GM21619 (cell line): Measurements from ENCODE around the gene TMEM179B.
"Not testable (repeated sequence)": the region's sequence is repeated elsewhere in the genome, so short reads cannot be mapped to it uniquely, and the experiment has no call there.

Source experiments
- ATAC-seq: cut with Tn5 transposase; IDR thresholded peaks from one replicate; pipeline ENCODE4 v1.9.1; 2021; ENCODE audit not compliant: unreplicated experiment

Gene TMEM179B

DNA sequence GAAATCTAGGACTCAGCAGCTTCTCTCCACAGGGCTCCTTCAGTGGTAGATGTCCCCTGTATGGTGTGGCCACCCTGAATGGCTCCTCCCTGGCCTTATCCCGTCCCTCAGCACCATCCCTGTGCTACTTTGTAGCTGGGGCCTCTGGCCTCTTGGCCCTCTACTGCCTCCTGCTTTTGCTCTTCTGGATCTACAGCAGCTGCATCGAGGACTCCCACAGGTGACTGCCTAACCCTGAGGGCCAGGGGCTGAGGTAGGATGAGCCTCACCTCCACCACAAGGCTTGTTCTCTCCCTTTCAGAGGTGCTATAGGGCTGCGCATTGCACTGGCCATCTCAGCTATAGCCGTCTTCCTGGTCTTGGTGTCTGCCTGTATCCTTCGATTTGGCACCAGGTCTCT, 1.8 kb downstream of the TMEM179B start:
- no peak for ATAC-seq

DNA sequence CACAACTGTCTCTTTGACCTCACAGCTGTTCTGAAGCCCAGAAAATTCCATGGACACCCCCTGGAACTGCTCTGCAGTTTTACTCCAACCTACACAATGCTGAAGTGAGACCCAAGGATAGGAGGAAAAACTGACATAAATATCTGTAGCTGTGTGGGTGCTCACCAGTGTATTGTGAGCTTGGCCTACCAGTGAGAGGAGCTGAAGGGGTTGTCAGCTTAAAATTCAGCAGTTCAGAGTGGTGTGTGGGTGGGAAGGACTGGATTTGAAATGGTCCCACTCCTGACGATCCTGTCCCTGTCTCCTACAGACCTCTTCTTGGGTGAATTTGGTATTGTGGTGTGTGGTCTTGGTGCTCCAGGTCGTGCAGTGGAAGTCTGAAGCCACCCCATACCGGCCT, 2.4 kb downstream of the TMEM179B start:
- no peak for ATAC-seq

DNA sequence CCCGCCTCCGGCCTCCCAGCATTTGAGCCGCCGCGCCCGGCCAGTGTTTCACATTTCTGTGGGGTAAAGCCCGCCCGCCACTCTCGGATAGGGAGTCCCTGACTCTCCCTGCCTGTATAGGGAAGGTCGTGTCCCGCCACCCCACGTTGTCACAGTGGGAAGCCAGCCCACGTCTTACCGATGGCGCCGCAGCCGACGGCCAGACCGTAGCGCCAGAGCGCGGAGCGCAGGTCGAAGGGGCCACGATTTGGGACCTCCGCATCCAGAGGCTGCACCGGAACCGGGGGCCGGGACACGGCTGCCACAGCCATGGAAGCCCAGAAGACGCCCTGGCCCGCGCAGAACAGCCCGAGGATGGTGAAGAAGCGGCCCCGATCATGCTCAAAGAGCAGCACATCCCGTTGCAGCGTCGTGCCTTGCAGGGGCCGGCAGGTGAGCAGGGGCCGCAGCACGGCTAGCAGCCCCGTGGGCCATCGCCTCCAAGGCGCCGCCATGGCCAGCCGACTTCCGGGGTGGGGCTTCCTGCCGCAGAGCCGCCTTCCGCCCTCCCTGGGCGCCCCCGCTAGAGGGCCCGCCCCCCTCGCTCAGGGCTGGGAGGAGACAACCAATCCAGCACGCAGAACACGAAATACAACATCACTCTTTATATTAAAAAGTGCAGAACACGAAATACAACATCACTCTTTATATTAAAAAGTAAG, 4.4 kb downstream of the TMEM179B start, which contains the start of gene TMEM223:
Gene TMEM223, minus strand, starts transcription at position 506 of the 701 bp plus-strand sequence. Its CDS starts 12 bp downstream, at position 494.
- ATAC-seq: peak; percentile 63

DNA sequence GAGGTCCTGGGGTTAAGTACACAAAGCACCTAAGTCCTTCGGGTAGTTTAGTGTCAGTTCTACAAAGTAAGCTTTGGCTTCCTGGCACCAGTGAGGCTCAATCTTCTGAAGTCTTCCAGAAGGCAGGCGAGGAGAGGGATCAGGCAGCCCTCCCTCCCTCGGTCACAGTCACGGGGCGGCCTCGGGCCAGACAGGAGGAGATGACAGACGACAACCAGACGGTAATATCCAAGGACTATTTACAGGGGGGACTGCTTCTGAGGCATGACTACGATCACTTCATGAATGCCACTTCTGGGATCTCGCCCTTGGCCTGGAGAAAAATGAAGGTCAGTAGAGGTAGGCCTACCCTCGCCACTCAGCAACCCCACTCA, 5.0 kb downstream of the TMEM179B start:
- ATAC-seq: no peak

DNA sequence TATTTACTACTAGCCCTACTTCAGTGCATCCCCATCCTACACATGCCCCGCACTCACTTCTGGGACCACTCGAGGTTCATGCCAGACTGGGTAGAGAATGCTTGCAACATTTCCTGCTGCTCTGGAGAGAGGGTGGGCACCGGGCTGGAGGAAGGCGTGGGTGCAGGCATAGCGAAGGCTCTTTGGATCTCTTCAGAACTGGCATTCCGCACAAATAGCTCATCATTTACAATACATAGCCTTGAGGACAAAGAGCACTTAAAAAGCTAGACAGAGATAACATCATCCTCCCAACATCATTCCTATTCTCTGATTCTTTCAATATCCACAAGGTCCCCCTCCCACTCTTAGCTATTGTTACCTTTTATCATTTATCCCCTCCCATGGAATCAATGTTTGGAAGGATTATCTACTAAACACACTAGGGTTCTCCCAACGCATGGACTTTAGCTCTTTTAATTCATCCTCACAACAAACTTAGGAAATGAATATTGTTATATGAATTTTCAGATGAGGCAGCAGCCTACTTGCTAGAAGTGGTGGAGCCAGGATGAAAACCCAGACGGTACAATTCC, 7.1 kb downstream of the TMEM179B start:
- ATAC-seq: no peak

DNA sequence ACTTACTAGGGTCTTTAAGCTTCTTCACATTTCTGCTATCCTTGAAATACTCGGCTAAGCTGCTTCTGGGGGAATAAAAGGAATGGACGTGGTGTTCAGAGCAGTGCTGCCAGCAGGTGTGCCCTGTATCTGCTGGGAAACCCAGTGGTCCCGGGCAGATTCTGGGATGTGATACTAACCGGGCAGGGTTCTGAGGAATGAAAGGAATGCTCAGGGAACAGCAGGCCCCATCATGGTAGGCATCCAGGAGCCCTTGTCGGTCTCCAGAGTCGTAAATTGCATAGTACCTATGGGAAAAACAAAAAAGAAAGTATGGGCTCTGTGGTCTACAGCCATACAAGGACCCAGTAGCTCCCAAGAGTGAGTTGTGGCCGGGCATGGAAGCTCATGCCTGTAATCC, 9.1 kb downstream of the TMEM179B start:
- ATAC-seq: no peak

DNA sequence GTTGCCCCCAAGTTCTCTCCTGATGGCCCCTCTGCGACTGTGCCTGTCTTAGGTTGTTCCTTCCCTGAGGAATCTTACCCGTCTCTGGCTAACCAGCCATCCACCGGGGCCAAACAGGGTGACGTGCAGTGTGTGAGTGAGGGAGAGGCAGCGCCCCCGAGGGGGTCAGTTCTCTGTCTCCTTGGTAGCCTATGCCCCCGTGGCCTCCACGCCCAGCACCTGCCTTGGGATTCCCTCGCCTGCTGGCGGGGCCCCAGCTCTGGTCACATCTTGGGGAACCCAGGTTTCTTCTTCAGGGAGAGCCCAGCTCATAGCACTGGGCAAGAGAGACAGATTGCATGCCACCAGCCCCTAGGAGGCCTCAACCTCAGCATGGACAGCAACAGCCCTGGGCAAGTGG, 12.3 kb downstream of the TMEM179B start:
- ATAC-seq: no peak

DNA sequence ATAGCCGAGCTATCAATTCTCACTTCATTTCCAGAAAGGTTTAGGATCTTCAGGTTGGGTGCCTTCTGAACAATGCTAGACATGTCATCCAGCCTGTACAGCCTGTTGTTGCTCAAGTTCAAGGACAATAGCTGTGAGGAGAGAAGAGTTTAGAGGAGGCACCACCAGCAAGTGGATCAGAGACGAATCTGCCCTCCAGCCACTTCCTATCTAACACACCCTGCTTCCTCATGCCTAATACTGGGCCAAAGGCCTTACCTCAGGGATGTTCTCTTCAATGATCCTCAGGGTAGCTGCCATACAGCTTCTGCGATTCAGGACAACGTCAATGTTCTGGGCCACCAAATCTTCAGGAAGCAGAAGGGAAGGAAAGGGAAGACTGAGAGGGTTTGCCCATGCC, 13.9 kb downstream of the TMEM179B start:
- ATAC-seq: no peak

DNA sequence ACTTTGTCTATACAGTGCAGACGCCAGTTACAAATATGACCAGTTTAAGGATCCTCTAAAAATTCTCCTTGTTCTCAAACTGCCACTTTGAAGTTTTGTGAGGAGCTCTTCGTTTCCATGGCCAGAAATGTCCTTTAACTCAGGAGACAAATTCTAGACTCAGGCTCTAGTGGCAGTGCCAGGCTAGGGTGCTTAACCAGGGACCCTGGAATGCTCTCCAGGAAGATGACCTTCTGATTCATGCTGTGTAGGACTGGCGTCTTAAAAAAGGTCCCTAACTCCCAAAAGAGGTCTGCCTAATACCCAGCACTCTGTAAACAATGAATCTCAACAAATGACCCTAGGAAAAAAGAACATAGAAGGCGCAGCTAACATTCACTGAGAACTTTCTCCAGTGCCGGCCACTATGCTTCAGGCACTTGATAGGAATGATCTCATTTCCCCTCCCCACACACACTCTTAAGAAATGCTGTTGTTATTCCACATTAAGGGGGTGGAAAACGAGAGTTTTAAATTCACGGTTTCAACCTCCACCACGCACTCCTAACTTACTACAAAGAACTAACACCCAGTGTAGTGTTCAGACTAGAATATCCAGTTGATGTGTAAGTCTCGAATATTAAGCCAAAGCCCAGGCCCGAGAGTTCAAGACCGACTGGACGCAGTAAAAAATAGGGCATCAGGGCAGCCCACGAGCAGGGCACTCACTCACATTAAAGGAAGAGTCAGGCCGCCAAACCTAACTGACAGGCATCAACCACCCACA, 17.3 kb downstream of the TMEM179B start:
- peak; percentile 5 for ATAC-seq

DNA sequence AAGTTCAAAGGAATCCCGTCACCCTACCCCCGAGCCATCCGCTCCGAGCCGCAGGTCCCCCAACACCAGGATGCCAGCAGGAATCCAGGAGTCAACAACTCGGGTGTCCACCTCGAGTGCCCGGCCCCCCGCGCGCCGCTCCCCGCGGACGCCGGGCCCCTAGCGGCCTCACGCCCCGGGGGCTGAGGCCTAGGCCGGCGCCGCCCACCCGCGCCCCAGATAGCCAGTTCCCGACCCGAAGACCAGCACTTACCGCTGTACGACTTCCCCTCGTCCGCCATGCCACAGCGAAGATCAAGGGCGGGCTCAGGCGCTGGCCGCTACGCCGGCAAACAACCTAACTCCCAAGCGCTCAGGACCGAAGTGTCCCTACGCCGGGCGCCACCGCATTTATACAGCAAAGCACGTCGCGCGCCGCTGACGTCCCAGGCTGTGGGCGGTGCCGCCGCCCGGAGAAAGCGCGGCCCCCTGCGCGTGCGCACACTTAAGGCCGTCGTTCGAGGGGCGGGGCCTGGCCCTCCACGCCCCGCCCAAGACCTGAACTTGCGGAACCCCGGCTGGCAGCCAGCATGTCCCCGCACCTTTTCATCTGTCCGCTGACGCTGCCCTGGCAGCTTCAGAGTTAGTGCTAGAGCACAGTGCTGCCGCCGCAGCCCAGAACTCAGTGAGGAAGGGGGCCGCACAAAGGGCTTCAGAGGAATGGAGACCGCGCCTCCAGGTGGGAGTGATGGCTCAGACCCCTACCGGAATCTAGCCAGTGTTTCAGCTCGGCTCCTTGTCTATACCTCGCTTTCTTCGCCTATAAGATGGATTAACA, 18.1 kb downstream of the TMEM179B start, which contains the start of gene NXF1:
Gene NXF1, minus strand, starts transcription at position 365 of the 817 bp plus-strand sequence. Its CDS starts 84 bp downstream, at position 281.
- ATAC-seq: peak; percentile 78

DNA sequence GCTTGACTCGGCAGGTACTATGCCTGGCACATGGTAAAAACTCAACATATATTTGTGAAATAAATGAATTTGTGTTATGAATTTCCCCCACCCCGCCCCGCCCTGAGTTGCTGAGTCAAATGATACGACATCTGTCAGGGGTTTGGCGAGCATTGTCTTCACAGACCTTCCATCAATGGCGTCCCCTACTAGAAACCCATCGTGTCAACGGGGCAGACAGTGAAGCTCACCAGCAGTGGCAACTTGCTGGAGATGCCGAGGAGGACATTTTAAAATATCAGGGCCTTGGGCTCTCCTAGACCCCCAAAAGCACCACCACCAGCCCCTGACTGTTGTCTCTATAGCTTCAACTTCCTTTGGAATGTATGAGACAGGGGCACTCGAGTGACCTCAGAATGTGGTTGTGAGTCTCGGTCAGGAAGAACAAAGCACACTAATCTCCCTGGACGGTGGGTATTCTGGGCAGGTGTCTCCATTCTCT, 18.8 kb downstream of the TMEM179B start:
- no peak for ATAC-seq

DNA sequence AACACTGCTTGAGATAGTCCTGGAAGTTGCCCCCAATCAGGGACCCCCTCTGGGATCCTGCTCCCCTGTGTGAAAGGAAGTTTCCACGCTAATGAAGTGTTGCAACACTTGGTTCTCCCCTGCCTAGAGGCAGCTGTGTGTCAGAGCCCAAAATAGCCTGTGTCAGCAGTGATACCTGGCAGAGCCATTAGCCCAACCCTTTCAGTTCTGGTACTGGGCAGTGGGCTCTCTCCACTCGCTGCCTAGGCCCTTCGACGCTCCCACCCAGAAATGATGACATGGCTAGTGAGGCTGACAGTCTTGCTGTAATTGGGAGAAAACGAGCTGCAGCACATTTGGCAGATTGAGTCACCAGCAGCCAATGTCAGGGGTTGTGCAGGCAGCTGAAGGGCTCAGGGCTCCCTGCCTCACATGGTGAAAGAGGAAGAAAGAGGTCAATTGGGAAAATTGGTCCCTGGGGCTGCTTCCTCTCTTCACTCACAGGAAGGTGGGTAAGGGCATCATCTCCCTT, 19.5 kb downstream of the TMEM179B start:
- ATAC-seq: no peak

DNA sequence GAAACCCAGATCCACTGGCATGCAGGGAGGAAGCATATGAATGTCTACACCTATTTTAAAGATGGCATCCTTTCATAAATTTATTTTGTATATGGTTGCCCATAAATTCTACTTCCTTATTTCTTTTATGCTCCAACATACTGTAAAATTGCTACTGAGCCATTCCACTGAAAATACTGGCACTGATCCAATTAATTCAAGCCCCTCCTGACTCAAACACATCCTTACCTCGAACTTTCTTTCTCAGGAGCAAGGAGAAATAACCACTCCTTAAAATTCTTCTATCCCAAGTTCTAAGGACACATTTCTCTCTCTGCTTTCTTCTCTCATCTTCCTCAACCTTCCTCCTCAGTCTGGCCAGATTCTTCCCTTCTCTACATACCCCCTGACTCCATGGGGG, 23.5 kb downstream of the TMEM179B start:
- no peak for ATAC-seq

DNA sequence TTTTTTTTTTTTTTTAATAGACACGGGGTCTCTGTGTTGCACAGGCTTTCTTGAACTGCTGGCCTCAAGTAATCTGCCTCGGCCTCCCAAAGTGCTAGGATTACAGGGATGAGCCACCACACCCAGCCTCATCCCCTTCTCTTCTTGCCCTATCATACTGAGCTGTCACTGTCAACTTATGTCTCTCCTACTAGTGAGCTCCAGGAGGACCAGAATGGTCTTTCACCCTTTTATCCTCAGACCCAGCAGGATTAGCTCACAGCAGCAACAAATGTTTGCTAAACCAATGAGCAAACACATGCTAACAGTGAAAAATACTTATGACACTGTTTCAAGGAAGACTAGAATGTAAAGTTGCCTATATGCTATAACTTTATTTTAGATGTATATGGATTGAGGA, 24.5 kb downstream of the TMEM179B start:
- no peak for ATAC-seq

DNA sequence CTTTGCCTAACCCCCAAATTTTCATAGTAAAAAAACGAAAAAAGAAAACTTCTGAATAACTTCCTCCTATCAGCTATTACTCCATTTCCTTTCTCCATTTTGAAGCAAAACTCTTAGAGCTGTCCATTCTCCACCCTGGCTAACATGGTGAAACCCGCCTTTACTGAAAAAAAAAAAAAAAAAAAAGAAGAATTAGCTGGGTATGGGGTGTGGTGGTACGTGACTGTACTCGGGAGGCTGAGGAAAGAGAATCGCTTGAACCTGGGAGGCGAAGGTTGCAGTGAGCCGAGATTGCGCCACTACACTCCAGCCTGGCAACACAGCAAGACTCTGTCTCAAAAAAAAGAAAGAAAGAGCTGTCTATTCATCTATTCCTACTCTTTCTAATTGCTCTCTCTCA, 29.4 kb downstream of the TMEM179B start:
- ATAC-seq: no peak

DNA sequence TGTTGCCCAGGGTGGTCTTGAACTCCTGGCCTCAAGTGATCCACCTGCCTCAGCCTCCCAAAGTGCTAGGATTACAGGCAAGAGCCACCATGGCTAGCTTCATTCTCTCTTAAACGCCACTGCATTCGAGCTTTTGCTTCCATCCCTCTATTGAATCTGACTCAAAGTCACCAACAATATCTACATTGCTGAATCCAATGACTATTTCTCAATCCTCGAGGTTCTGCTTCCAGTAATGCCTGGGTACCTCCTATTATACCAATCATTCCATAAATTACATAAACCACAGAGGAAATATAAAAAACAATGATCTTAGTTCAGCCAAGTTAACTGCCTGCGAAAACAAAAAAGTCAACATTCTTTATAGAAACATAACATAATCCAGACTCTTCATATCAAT, 29.9 kb downstream of the TMEM179B start:
- no peak for ATAC-seq

DNA sequence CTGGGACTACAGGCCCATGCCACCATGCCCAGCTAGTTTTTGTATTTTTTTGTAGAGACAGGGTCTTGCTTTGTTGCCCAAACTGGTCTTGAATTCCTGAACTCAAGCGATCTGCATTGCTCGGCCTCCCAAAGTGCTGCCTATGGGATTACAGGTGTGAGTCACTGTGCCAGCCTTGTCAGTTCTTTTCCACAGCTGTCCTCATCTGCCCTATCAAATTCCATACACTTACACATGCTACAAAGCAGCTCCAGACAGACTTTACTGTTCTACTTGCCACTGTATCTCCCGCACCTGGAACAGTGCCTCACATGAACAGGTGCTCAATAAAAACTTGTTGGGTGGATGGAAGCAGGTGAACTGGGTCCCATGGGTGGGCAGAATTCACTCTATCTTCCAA, 36.5 kb downstream of the TMEM179B start:
- ATAC-seq: no peak

DNA sequence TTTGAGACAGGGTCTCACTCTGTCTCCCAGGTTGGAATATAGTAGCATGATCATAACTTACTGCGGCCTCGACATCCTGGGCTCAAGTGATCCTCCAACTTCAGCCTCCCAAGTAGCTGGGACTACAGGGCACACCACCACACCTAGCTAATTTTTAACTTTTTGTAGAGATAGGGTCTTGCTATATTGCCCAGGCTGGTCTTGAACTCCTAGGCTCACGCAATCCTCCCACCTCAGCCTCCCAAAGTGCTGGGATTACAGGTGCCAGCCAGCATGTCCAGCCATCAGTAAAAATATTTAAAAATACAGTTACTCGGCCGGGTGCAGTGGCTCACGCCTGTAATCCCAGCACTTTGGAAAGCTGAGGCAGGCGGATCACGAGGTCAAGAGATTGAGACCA, 40.9 kb downstream of the TMEM179B start:
- ATAC-seq: not testable (repeated sequence)

DNA sequence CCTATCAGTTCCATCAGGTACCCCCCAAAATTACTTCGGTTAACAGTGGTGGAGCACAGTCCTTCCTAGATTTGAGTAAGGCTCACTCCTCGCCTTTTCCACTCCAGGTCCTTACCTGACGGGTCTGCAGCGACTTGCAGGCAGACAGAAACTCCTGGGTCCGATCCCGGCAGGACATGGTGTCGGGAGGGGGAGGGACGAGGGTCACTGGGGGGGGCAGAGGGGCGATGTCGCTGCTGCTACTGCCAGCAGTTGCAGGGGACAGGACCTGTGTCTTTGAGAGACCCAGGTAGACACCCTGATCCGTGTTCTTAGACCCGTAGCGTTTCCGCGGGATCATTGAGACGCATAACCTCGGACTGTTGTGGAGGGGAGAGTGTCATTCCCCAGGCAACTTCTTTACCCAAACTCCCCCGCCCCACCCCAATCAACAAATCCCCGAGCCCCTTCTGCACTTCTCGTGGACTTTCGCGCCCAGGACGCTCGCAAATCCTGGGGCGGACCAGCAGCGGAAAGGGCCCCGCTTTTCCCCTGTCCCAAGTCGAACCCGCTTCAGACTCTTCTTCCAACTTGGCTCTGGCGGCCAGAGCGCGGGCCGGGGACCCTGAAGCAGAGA, 43.8 kb downstream of the TMEM179B start:
- ATAC-seq: no peak
